Endothelial cell of umbilical vein (primary cell): ENCODE measurements around the gene PAPPA2.

Experiments
- EZH2 ChIP-seq: IDR thresholded peaks from 2 replicates; pipeline ENCODE4 v1.6.1; 2012; ENCODE audit warnings: borderline replicate concordance, low read depth, mild to moderate bottlenecking, moderate library complexity, low read length, inconsistent platforms; ENCODE audit not compliant: severe bottlenecking
- FOS ChIP-seq: IDR thresholded peaks from 2 replicates; pipeline ENCODE4 v1.6.1; 2011; ENCODE audit warnings: mild to moderate bottlenecking, low read length, moderate library complexity, borderline replicate concordance; ENCODE audit not compliant: insufficient read depth
- GATA2 ChIP-seq: IDR thresholded peaks from 2 replicates; pipeline ENCODE4 v1.7.0; 2011; ENCODE audit warnings: low read depth, mild to moderate bottlenecking, moderate library complexity, mixed read lengths, low read length; ENCODE audit not compliant: insufficient read length, insufficient read depth
- MAX ChIP-seq: IDR thresholded peaks from 2 replicates; pipeline ENCODE4 v1.6.1; 2011; ENCODE audit not compliant: insufficient read depth, insufficient read length
- MYC ChIP-seq: IDR thresholded peaks from one replicate; pipeline ENCODE4 v1.6.1; 2011; ENCODE audit warnings: mild to moderate bottlenecking, low read depth, low read length
- POLR2A ChIP-seq: IDR thresholded peaks from 2 replicates; pipeline ENCODE4 v1.6.1; 2012; ENCODE audit warnings: low read depth, mild to moderate bottlenecking, control low read depth, low read length
- POLR2AphosphoS5 ChIP-seq: IDR thresholded peaks from 2 replicates; pipeline ENCODE4 v1.6.1; 2012; ENCODE audit warnings: low read depth, mild to moderate bottlenecking, control low read depth, low read length, moderate library complexity; ENCODE audit not compliant: insufficient read depth
- TF ChIP-seq, protein P1 (sequence below), 2 donors: IDR thresholded peaks; 1 replicate in 1 of 2; 2 replicates in 1 of 2; pipeline ENCODE4 v1.5.1; 2011; ENCODE audit warnings: low read length in 2 of 2, mild to moderate bottlenecking in 2 of 2, moderate library complexity in 2 of 2, control low read depth in 1 of 2, inconsistent platforms in 1 of 2, low read depth in 1 of 2; ENCODE audit not compliant: insufficient read depth in 1 of 2; ENCODE audit errors: extremely low read depth in 1 of 2

- TF ChIP-seq, protein P1, sequence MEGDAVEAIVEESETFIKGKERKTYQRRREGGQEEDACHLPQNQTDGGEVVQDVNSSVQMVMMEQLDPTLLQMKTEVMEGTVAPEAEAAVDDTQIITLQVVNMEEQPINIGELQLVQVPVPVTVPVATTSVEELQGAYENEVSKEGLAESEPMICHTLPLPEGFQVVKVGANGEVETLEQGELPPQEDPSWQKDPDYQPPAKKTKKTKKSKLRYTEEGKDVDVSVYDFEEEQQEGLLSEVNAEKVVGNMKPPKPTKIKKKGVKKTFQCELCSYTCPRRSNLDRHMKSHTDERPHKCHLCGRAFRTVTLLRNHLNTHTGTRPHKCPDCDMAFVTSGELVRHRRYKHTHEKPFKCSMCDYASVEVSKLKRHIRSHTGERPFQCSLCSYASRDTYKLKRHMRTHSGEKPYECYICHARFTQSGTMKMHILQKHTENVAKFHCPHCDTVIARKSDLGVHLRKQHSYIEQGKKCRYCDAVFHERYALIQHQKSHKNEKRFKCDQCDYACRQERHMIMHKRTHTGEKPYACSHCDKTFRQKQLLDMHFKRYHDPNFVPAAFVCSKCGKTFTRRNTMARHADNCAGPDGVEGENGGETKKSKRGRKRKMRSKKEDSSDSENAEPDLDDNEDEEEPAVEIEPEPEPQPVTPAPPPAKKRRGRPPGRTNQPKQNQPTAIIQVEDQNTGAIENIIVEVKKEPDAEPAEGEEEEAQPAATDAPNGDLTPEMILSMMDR (IDR thresholded peaks at IDR 0.05; ENCODE audit: extremely low read depth in 1 of 2, insufficient read depth in 1 of 2, low read depth in 1 of 2, low read length in 2 of 2): no peak
- no peak for TF ChIP-seq EZH2
- no peak for TF ChIP-seq POLR2A
- no peak for TF ChIP-seq FOS
- no peak for TF ChIP-seq POLR2AphosphoS5
- TF ChIP-seq MYC: no peak
- no peak for TF ChIP-seq MAX
- TF ChIP-seq GATA2: no peak
Measured at GRCh38 chr1:176796583-176796982, 333.6 kb downstream of the PAPPA2 start.
